ENCODE results near the gene SSPN. TPM values are rescaled to one million over a fixed set of nuclear protein-coding genes. Genes with fewer than 3 reads are reported as not detected.

Gene SSPN
- total and polyA plus RNA-seq, 4 experiments from 2014 or later: 1.0 TPM; not detected in 3

- no peak for DNase-seq
- no peaks in the 10 kb centered on the region for H3K9me3 ChIP-seq (ENCODE audit: control insufficient read depth in 1 of 2, low read length in 2 of 2)
- Mint-ChIP-seq H3K9me3 (peaks cover 0 to 4% (median 0%) of the 10 kb centered on the region in 8 donors), H3K27me3 (peaks cover 6 to 14% of the 10 kb centered on the region in 2 donors), H3K4me3 (no peak overlapping the region), H3K27ac (no peak overlapping the region), H3K36me3 (no peaks in the 10 kb centered on the region), H3K4me1 (no peaks in the 10 kb centered on the region)
- no peaks in the 10 kb centered on the region for H3K27me3 ChIP-seq (ENCODE audit: insufficient read depth, low read length)
- no peak overlapping the region for H3K27ac ChIP-seq (ENCODE audit: low read depth, low read length)
- CTCF ChIA-PET (ENCODE audit: partially characterized antibody): no interaction called here
- intact Hi-C loops (cut with micrococcal nuclease): no loop called here
- no peak overlapping the region for H3K4me3 ChIP-seq (ENCODE audit: low read length in 2 of 2)
- H3K36me3 ChIP-seq (ENCODE audit: insufficient read depth, low read length): no peaks in the 10 kb centered on the region
- H3K4me1 ChIP-seq (ENCODE audit: insufficient read depth, low read length): no peaks in the 10 kb centered on the region
- POLR2A ChIA-PET (ENCODE audit: partially characterized antibody): no interaction called here
Measured at GRCh38 chr12:26172946-26173552, 22.3 kb upstream of the SSPN start.

- intact Hi-C loops (cut with micrococcal nuclease): no loop called here
- no peaks in the 10 kb centered on the region for H3K36me3 ChIP-seq (ENCODE audit: insufficient read depth, low read length)
- H3K4me3 Mint-ChIP-seq: no peak overlapping the region
- ChIA-PET CTCF (ENCODE audit: partially characterized antibody) (no interaction called here), POLR2A (ENCODE audit: partially characterized antibody) (no interaction called here)
- peaks cover 0 to 4% (median 0%) of the 10 kb centered on the region in 8 donors for H3K9me3 Mint-ChIP-seq
- no peak overlapping the region for H3K27ac Mint-ChIP-seq
- no peaks in the 10 kb centered on the region for H3K4me1 Mint-ChIP-seq
- H3K27ac ChIP-seq (ENCODE audit: low read depth, low read length): no peak overlapping the region
- DNase-seq: no peak
- peaks cover 12 to 26% of the 10 kb centered on the region in 2 donors for H3K27me3 Mint-ChIP-seq
- no peaks in the 10 kb centered on the region for H3K27me3 ChIP-seq (ENCODE audit: insufficient read depth, low read length)
- no peaks in the 10 kb centered on the region for H3K9me3 ChIP-seq (ENCODE audit: control insufficient read depth in 1 of 2, low read length in 2 of 2)
- H3K36me3 Mint-ChIP-seq: no peaks in the 10 kb centered on the region
- H3K4me3 ChIP-seq (ENCODE audit: low read length in 2 of 2): no peak overlapping the region
- no peaks in the 10 kb centered on the region for H3K4me1 ChIP-seq (ENCODE audit: insufficient read depth, low read length)
Measured at GRCh38 chr12:26176725-26177124, 18.6 kb upstream of the SSPN start.

- no peaks in the 10 kb centered on the region for H3K36me3 Mint-ChIP-seq
- no peak overlapping the region for H3K27ac ChIP-seq (ENCODE audit: low read depth, low read length)
- DNase-seq: no peak
- POLR2A ChIA-PET (ENCODE audit: partially characterized antibody): no interaction called here
- peaks cover 14 to 26% of the 10 kb centered on the region in 2 donors for H3K27me3 Mint-ChIP-seq
- intact Hi-C loops (cut with micrococcal nuclease): no loop called here
- no peaks in the 10 kb centered on the region for H3K4me1 ChIP-seq (ENCODE audit: insufficient read depth, low read length)
- CTCF ChIA-PET (ENCODE audit: partially characterized antibody): no interaction called here
- no peak overlapping the region for H3K4me3 ChIP-seq (ENCODE audit: low read length in 2 of 2)
- H3K36me3 ChIP-seq (ENCODE audit: insufficient read depth, low read length): no peaks in the 10 kb centered on the region
- H3K4me3 Mint-ChIP-seq: no peak overlapping the region
- peaks cover 0 to 4% (median 0%) of the 10 kb centered on the region in 8 donors for H3K9me3 Mint-ChIP-seq
- H3K27ac Mint-ChIP-seq: no peak overlapping the region
- H3K27me3 ChIP-seq (ENCODE audit: insufficient read depth, low read length): no peaks in the 10 kb centered on the region
- no peaks in the 10 kb centered on the region for H3K4me1 Mint-ChIP-seq
- H3K9me3 ChIP-seq (ENCODE audit: control insufficient read depth in 1 of 2, low read length in 2 of 2): no peaks in the 10 kb centered on the region
Measured at GRCh38 chr12:26177283-26177682, 18.1 kb upstream of the SSPN start.

DNA sequence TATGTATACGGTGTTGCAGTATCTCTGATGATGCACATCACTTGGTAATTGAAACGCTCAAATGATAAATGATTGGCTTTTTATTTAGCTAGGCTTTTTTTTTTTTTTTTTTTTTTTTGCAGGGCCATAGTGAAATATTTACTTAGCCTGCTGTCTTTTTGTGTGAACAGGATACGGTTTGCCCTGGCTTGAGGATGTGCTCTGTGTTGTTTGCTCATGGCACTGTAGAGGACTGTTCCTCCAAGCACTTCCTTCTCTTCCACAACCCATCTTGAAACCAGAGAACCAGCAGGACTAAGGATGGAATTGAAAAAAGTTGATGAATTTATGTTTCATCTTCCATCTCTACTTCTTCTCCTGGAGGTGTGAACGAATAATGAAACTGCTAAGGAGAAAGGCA, 15.5 kb upstream of the SSPN start:
- no peaks in the 10 kb centered on the region for H3K36me3 Mint-ChIP-seq
- Histone ChIP-seq H3K9me3 (ENCODE audit: control insufficient read depth in 1 of 2, low read length in 2 of 2) (no peaks in the 10 kb centered on the region), H3K27me3 (ENCODE audit: insufficient read depth, low read length) (peaks cover 3% of the 10 kb centered on the region), H3K4me3 (ENCODE audit: low read length in 2 of 2) (no peak overlapping the region), H3K4me1 (ENCODE audit: insufficient read depth, low read length) (no peaks in the 10 kb centered on the region), H3K27ac (ENCODE audit: low read depth, low read length) (no peak overlapping the region), H3K36me3 (ENCODE audit: insufficient read depth, low read length) (no peaks in the 10 kb centered on the region)
- no peaks in the 10 kb centered on the region for H3K4me1 Mint-ChIP-seq
- no peak overlapping the region for H3K27ac Mint-ChIP-seq
- peaks cover 0 to 4% (median 0%) of the 10 kb centered on the region in 8 donors for H3K9me3 Mint-ChIP-seq
- H3K4me3 Mint-ChIP-seq: no peak overlapping the region
- intact Hi-C loops (cut with micrococcal nuclease): no loop called here
- peaks cover 25 to 26% of the 10 kb centered on the region in 2 donors for H3K27me3 Mint-ChIP-seq
- ChIA-PET CTCF (ENCODE audit: partially characterized antibody) (no interaction called here), POLR2A (ENCODE audit: partially characterized antibody) (no interaction called here)
- DNase-seq: no peak

- H3K36me3 Mint-ChIP-seq: no peaks in the 10 kb centered on the region
- POLR2A ChIA-PET (ENCODE audit: partially characterized antibody): no interaction called here
- no peak overlapping the region for H3K4me3 Mint-ChIP-seq
- no peak overlapping the region for H3K27ac Mint-ChIP-seq
- Histone ChIP-seq H3K36me3 (ENCODE audit: insufficient read depth, low read length) (no peaks in the 10 kb centered on the region), H3K9me3 (ENCODE audit: control insufficient read depth in 1 of 2, low read length in 2 of 2) (no peaks in the 10 kb centered on the region), H3K4me3 (ENCODE audit: low read length in 2 of 2) (no peak overlapping the region), H3K27ac (ENCODE audit: low read depth, low read length) (no peak overlapping the region), H3K27me3 (ENCODE audit: insufficient read depth, low read length) (peaks cover 3% of the 10 kb centered on the region), H3K4me1 (ENCODE audit: insufficient read depth, low read length) (no peaks in the 10 kb centered on the region)
- no peak for DNase-seq
- intact Hi-C loops (cut with micrococcal nuclease): no loop called here
- no peaks in the 10 kb centered on the region for H3K4me1 Mint-ChIP-seq
- CTCF ChIA-PET (ENCODE audit: partially characterized antibody): no interaction called here
- H3K27me3 Mint-ChIP-seq: peaks cover 29 to 33% of the 10 kb centered on the region in 2 donors
- no peaks in the 10 kb centered on the region for H3K9me3 Mint-ChIP-seq
Measured at GRCh38 chr12:26182377-26182776, 13.0 kb upstream of the SSPN start.

- H3K27ac Mint-ChIP-seq: no peak overlapping the region
- peaks cover 0 to 4% (median 0%) of the 10 kb centered on the region in 8 donors for H3K9me3 Mint-ChIP-seq
- no peaks in the 10 kb centered on the region for H3K4me1 Mint-ChIP-seq
- Histone ChIP-seq H3K27me3 (ENCODE audit: insufficient read depth, low read length) (peaks cover 3% of the 10 kb centered on the region), H3K27ac (ENCODE audit: low read depth, low read length) (no peak overlapping the region), H3K4me1 (ENCODE audit: insufficient read depth, low read length) (no peaks in the 10 kb centered on the region), H3K9me3 (ENCODE audit: control insufficient read depth in 1 of 2, low read length in 2 of 2) (no peaks in the 10 kb centered on the region), H3K36me3 (ENCODE audit: insufficient read depth, low read length) (no peaks in the 10 kb centered on the region), H3K4me3 (ENCODE audit: low read length in 2 of 2) (no peak overlapping the region)
- ChIA-PET POLR2A (ENCODE audit: partially characterized antibody) (no interaction called here), CTCF (ENCODE audit: partially characterized antibody) (no interaction called here)
- intact Hi-C loops (cut with micrococcal nuclease): no loop called here
- peaks cover 22 to 34% of the 10 kb centered on the region in 2 donors for H3K27me3 Mint-ChIP-seq
- H3K4me3 Mint-ChIP-seq: no peak overlapping the region
- H3K36me3 Mint-ChIP-seq: no peaks in the 10 kb centered on the region
- DNase-seq: no peak
Measured at GRCh38 chr12:26185532-26186320, 9.6 kb upstream of the SSPN start.

GRCh38 chr12:26187014-26187798, 8.2 kb upstream of the SSPN start:
- Histone ChIP-seq H3K27me3 (ENCODE audit: insufficient read depth, low read length) (peaks cover 3% of the 10 kb centered on the region), H3K27ac (ENCODE audit: low read depth, low read length) (no peak overlapping the region), H3K36me3 (ENCODE audit: insufficient read depth, low read length) (no peaks in the 10 kb centered on the region), H3K4me3 (ENCODE audit: low read length in 2 of 2) (no peak overlapping the region), H3K9me3 (ENCODE audit: control insufficient read depth in 1 of 2, low read length in 2 of 2) (no peaks in the 10 kb centered on the region), H3K4me1 (ENCODE audit: insufficient read depth, low read length) (no peaks in the 10 kb centered on the region)
- H3K4me3 Mint-ChIP-seq: no peak overlapping the region
- no peaks in the 10 kb centered on the region for H3K36me3 Mint-ChIP-seq
- intact Hi-C loops (cut with micrococcal nuclease): no loop called here
- no peak overlapping the region for H3K27ac Mint-ChIP-seq
- CTCF ChIA-PET (ENCODE audit: partially characterized antibody): no interaction called here
- POLR2A ChIA-PET (ENCODE audit: partially characterized antibody): no interaction called here
- DNase-seq: no peak
- H3K4me1 Mint-ChIP-seq: no peaks in the 10 kb centered on the region
- H3K9me3 Mint-ChIP-seq: peaks cover 0 to 4% (median 0%) of the 10 kb centered on the region in 8 donors
- peaks cover 24 to 36% of the 10 kb centered on the region in 2 donors for H3K27me3 Mint-ChIP-seq

Measured in CD4-positive, alpha-beta memory T cell (primary cell).